GM18526 (cell line): ENCODE data around the gene POU2F1.
A peak's percentile ranks its signal among the peaks of the same experiment; 100 is the strongest.

ENCODE experiments used
- POLR2A ChIP-seq: IDR thresholded peaks from 3 replicates; pipeline ENCODE4 v1.6.1; 2011; ENCODE audit not compliant: insufficient read length; ENCODE audit errors: extremely low read depth

Gene POU2F1

DNA sequence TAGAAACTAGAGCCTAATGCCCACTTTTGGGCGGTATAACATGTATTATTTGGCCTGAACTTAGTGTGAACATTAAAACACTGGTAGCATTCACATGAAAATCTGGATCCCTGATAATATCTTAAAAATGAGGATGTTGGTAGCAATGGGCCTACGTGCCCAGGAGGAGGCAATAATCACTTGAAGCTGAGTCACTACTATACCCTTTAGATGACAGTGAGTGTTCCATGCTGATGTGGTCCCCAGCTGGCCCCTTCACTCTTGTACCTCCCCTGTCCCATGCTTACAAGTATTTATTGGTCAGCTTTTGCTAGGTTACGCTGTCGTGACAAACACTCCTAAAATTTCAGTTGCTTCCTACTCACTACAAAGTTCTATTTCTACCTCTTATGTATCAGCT lies 23.0 kb upstream of the POU2F1 start:
- no peak for TF ChIP-seq POLR2A

DNA sequence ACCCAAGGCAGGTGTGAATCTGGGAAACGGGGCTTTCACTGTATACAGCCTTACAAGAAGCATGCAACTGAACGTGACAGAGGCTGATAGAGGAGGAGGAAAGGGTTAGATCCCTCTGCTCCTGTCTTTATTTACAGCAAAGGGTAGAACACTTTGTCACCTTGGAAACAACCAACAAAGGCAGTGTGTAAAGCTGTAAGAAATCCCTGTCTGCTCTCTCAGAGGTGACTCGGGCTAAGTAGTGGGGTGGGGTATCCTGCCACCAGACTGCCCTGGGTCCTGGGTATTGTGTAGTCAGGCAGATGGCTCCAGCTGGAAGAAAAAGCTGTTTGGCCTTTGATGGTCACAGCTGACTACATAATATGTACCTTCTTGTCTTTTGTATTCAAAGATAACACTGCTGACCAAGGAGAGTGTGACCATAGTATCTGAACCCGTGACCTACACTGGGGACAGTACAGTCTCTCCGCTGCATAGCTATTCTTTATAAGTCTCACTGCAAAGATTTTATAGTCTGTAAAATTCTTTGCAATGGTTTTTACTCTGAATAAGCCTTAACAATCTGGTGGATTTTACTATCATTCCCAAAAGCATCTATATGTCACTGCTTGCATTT lies 22.1 kb upstream of the POU2F1 start:
- no peak for TF ChIP-seq POLR2A

DNA sequence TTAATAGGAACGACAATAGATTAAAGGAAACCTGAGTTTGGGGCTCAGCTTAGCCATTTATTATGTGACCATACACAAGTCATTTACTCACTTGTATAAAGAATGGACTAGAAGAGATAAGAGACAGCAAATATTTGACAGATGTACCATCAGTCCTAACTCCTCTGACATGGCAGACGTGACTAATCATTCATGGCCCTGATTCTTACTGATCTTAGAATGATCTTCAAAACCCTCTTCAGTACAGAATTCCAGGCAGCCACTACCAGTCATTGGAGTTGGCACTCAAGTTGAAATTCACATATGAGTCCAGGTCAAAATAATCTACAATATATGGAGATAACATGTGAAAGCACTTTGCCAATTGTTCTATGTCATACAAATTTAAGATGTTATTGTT lies 21.0 kb upstream of the POU2F1 start:
- TF ChIP-seq POLR2A = no peak

DNA sequence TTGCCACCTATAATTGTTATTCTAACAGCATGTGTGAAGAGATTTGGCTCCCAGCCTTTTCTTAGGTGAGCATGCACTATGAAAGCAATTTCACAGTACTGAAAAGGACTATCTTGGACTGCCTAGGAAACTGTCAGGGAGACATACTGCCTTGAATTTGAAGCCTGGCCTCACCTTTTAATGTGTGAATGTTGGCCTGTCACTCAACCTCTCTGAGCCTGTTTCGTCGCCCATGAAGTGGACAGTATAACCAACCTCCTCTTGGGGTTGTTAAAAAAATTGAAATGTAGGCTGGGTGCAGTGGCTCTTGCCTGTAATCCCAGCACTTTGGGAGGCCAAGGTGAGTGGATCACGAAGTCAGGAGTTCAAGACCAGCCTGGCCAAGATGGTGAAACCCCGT lies 20.4 kb upstream of the POU2F1 start:
- no peak for TF ChIP-seq POLR2A

DNA sequence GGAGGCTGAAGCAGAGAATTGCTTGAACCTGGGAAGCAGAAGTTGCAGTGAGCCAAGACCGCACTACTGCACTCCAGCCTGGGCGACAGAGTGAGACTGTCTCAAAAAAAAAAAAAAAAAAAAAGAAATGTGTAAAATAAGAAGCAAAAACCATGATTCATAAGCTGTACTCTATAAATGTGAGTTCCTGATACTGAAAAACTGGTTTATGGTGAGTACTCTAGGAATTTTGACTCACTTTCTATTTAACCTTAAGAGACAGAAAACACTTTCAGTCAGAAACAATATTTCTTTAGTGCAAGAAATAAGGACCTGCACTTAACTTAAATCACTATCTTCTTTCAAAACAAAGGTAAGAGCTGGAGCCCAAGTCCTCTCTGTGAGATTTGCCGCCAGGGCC lies 19.9 kb upstream of the POU2F1 start:
- no peak for TF ChIP-seq POLR2A

DNA sequence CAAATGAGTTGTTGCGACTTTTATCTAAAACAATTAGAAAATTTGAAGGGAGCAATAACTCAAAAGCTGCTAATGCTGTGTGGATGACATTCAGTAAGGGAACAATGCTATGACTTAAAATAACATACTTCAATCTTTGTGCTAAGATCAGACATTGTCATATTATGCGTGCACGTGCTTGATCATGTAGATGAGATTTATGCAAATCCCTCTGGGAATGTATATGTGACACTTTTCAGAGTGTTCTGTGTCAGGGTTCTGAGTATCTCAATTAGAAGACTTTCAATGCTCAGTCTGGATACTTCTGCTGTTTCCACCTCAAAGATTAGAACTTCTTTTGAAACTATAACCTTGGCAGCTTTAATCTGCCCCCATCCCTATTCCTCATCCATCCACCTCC lies 18.6 kb upstream of the POU2F1 start:
- no peak for TF ChIP-seq POLR2A

DNA sequence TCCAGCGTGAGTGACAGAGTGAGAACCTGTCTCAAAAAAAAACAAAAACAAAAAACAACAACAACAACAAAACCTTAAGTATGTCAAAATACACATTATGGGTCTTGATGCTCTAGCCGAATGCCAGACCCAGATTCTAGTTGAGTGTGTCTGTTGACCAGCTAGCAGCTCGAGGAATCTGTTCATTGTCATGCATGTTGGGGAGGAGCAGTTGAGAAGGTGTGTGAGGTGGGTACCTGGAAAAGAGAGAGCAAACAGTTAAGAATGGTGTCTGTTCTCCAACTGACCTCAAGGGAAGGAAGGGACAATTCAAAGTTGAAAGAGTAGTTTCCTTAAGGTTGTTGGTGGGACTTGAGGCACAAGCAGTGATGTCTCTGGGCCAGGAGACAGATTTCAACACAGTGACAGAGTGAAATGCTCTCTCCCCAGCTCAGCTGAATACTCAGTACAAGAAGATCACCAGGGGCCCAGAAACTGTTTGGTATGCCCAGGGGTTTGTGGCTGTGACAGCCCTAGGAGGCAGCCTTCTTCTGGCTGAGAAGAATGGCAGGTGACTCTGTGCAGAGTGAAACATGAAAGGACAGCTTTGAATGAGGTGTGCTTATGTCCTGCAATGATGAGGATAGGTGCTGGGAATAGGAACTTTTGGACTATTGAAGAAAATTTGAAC lies 14.4 kb upstream of the POU2F1 start:
- no peak for TF ChIP-seq POLR2A

DNA sequence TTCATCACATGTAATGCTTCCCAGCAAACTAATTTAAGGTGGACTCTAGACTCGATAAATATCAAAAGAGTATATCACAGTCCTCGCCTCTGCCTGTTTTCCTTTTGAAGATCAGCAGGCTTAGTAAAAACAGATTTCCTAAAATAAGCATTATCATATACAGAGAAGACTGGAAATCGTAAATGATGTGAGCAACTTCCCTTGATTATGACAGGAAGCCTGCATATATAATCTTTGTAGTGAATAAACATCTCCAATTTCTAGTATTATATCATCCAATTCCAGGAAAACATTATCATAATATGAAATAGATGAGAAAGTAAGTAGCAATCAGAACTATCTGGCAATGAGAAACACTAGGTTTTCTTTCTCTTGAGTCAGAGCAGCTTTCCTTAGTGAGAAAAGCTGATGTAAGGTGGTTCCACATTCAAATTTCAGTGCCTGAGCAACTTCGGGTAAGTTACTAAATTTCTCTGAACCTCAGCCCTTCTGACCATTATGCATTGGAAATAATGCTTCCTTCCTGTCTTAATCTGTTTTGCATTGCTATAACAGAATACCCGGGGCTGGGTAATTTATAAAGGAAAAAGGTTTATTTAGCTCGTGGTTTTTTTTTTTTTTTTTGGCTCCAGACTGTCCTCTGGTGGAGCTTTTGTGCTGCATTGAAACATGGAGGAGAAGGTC lies 12.6 kb upstream of the POU2F1 start:
- no peak for TF ChIP-seq POLR2A

DNA sequence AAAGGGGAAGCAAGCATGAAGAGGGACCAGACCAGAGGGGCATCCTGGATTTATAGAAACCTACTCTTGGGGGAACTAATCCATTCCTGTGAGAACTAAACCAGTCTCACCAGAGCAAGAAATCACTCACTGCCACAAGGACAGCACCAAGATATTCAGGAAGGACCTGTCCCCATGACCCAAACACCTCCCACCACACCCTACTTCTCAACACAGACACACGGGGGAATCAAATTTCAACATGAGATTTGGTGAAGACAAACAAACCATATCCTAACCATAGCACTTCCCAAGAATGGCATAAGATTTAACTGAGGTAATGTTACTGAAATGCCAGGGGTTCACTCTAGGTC lies 12.1 kb upstream of the POU2F1 start:
- TF ChIP-seq POLR2A = no peak

DNA sequence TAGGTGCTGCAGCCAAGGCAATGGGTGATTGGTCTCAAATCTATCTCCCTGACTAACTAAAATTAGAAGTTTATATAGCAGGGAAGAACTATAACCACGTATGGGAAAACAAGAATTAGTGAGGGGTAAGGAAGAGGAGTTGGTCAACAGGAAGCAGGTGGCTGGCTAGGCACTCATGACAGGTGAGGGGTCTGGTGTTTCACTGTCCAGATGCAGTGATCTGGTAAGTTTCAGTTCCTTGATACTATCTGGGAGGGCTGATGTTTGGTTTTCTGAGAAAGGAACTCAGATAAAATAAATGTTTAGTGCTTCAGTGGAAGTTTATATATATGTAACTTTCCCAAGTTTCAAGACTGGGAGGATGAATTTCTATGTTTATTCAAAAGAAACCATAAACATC lies 11.6 kb upstream of the POU2F1 start:
- TF ChIP-seq POLR2A = no peak

DNA sequence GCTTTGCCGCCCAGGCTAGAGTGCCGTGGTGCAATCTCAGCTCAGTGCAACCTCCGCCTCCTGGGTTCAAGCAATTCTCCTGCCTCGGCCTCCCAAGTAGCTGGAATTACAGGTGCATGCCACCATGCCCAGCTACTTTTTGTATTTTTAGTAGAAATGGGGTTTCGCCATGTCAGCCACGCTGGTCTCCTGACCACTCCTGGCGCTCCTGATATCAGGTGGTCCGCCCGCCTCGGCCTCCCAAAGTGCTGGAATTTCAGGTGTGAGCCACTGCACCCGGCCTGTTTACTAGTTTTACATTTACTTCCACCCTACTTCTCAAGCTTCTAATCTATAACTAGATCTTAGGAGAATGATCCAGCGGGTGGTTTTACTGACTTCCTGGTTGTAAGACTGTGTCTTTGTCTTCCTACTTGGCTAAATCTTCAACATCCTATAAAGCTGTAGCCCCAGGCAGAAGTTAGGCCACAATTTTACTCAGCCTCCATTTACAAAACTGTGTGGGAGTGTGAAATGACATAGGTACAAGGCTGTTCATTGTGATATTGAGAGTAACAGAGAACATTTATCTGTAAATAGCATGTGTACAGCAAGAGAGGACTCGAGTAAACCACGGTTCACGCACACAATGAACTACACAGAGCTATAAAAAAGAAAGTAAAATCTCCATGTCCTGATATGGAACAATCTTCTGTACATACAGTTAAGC lies 9.6 kb upstream of the POU2F1 start:
- TF ChIP-seq POLR2A = no peak

DNA sequence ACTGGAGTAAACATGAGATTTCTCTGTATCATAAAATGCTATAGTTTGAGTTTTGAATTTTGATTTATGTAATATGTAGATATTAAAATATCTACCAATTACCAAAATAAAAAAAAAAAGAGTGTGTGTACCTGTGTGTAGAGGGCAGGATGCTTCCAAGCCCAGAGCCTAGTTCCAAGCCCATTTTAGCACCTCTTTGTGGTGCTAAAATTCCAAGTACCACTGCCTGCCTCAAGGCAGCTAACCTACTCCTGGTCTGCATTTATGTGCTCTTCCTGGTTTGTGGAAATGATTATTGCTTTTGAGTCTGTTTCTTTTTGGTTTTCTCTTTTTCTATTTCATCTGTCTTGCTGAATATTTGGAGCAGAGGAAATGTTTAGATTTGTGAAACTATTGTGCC lies 8.7 kb upstream of the POU2F1 start:
- no peak for TF ChIP-seq POLR2A

DNA sequence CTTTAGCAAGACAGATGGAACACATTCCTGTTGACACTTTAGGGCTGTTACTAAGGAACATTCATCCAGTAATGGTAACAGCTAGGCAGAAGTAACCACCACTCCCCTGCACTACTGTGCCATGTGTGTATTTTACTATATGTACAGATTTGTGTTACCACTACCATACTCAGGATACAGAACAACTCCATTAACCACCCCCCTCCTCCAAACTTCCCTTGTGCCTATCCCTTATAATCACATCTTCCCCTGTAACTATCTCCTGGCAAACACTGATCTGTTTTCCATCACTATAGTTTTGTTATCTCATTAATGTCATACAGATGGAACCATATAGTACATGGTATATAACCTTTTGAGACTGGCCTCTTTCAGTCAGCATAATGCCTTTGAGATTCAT lies 3.9 kb upstream of the POU2F1 start:
- no peak for TF ChIP-seq POLR2A

DNA sequence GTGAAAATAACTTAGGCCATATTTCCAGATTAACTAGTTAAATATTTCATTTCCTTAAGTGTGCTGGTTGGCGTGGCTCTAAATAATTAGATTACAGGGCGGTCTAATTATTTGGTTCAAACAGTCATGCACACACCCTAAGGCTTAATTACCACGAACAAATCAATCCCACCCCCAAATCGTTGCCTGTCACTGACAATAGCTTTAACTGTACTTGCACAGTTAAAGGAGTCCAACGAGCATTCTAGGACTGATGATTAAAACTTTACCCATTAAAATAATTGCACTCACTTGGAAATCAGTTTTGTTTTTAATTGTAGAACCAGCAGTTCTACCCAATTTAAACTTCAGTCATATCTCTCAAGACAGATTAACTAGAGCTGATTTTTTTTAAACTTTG lies 1.5 kb upstream of the POU2F1 start:
- TF ChIP-seq POLR2A = no peak

DNA sequence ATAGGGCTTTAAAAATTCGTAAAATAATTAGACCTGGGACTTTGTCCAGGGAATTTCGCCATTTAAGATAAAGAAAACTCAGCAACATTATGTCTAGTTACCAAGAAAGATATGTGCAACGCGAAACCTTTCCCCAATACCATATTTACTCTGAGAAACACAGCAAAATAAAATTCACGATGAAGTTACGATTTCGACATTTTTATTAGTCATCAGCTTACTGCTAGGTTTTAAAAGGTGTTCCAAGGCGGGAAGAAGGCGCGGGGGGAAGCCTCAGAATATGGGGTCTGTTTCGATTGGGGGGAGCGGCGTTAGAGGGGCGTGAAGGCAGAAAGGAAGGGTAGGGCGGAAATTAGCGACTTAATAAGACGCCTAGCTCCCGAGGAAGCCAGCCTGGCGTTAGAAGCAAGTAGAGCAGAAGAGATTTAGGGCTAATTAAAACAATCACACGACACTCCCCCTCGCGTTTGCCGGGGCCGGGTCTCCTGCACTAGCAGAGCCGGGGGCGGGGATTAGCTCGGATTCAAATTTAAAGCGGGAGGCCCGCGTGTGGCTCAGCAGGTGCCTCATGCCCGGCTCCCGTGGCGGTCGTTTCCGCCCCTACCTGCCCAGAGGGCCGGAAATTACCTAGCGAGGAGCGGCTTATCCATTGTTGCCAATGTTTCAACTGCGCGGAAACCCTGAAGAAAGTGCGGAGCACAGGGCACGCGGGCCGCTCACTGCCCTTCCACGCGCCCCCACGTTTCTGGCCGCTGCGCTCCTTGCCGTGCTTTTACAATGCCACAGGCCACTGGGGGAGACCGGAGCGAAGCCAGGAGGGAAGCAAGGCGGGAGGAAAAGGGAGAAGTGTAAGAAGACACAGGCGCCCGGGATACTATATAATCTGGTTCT lies 795 bp upstream of the POU2F1 start:
- TF ChIP-seq POLR2A = peak; percentile 73
